Neural crest cell (in vitro differentiated cells): ENCODE measurements around the gene HS6ST2. TPM values are rescaled to one million over a fixed set of nuclear protein-coding genes. Genes with fewer than 3 reads are reported as not detected.
"Not testable (repeated sequence)": the region's sequence is repeated elsewhere in the genome, so short reads cannot be mapped to it uniquely, and the experiment has no call there.

Experiments
- DNase-seq: peaks from one replicate; pipeline ENCODE4 v3.0.0; 2021; ENCODE audit warnings: low read depth, mixed read lengths, low spot score
- H3K27ac Mint-ChIP-seq: one replicate; pipeline ENCODE4 v1.8.0; 2021; ENCODE audit warnings: mild to moderate bottlenecking, mixed read lengths; ENCODE audit not compliant: unreplicated experiment
- H3K27me3 Mint-ChIP-seq: 2 replicates; pipeline ENCODE4 v1.8.0; 2021; ENCODE audit warnings: low read depth, mild to moderate bottlenecking, mixed read lengths
- H3K36me3 Mint-ChIP-seq: 2 replicates; pipeline ENCODE4 v1.8.0; 2021; ENCODE audit warnings: low read depth, mild to moderate bottlenecking, mixed read lengths
- H3K4me1 Mint-ChIP-seq: 2 replicates; pipeline ENCODE4 v1.8.0; 2021; ENCODE audit warnings: mixed read lengths
- H3K4me3 Mint-ChIP-seq: one replicate; pipeline ENCODE4 v1.8.0; 2021; ENCODE audit warnings: mild to moderate bottlenecking, mixed read lengths
- H3K9me3 Mint-ChIP-seq: 2 replicates; pipeline ENCODE4 v1.8.0; 2021; ENCODE audit warnings: mixed read lengths
- total RNA-seq: library from RNA; stranded (reverse); gene quantifications from 2 replicates; pipeline ENCODE4 v1.2.1, GENCODE V29; 2021
- TF ChIP-seq, protein P1 (sequence below): fragments of 200-600 bp; sonication (generic); conservative IDR thresholded peaks from 2 replicates; pipeline ENCODE4 v1.5.0; 2021; ENCODE audit warnings: antibody characterized with exemption, mild to moderate bottlenecking

Gene HS6ST2
- total RNA-seq, 1 donor from 2014 or later: 13.9 TPM

GRCh38 chrX:132900633-132901293, 57.7 kb downstream of the HS6ST2 start:
- Mint-ChIP-seq H3K36me3 (peaks cover 3% of the 10 kb centered on the region), H3K4me3 (no peak overlapping the region), H3K27ac (no peak overlapping the region), H3K9me3 (peaks cover 2% of the 10 kb centered on the region), H3K4me1 (no peaks in the 10 kb centered on the region), H3K27me3 (no peaks in the 10 kb centered on the region)
- DNase-seq: no peak
- TF ChIP-seq, protein P1, sequence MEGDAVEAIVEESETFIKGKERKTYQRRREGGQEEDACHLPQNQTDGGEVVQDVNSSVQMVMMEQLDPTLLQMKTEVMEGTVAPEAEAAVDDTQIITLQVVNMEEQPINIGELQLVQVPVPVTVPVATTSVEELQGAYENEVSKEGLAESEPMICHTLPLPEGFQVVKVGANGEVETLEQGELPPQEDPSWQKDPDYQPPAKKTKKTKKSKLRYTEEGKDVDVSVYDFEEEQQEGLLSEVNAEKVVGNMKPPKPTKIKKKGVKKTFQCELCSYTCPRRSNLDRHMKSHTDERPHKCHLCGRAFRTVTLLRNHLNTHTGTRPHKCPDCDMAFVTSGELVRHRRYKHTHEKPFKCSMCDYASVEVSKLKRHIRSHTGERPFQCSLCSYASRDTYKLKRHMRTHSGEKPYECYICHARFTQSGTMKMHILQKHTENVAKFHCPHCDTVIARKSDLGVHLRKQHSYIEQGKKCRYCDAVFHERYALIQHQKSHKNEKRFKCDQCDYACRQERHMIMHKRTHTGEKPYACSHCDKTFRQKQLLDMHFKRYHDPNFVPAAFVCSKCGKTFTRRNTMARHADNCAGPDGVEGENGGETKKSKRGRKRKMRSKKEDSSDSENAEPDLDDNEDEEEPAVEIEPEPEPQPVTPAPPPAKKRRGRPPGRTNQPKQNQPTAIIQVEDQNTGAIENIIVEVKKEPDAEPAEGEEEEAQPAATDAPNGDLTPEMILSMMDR: no peak

DNA sequence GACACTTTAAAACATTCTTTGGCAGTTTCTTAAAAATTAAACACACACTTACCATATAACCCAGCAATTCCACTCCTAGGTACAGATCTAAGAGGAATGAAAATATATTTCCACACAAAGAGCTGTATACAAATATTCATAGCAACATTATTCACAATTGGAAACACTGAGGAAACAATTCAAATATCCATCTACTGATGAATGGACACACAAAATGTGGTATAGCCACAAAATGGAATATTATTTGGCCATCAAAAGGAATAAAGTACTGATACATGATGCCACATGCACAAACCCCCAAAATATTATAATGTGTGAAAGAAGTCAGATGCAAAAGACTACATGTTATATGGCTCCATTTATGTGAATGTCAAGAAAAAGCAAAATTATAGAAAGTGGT, 70.9 kb downstream of the HS6ST2 start:
- no peak for DNase-seq
- no peak overlapping the region for H3K27ac Mint-ChIP-seq
- peaks cover 22% of the 10 kb centered on the region for H3K9me3 Mint-ChIP-seq
- TF ChIP-seq, protein P1: no peak
- H3K4me1 Mint-ChIP-seq: no peaks in the 10 kb centered on the region
- peaks cover 17% of the 10 kb centered on the region for H3K36me3 Mint-ChIP-seq
- H3K4me3 Mint-ChIP-seq: no peak overlapping the region
- no peaks in the 10 kb centered on the region for H3K27me3 Mint-ChIP-seq

DNA sequence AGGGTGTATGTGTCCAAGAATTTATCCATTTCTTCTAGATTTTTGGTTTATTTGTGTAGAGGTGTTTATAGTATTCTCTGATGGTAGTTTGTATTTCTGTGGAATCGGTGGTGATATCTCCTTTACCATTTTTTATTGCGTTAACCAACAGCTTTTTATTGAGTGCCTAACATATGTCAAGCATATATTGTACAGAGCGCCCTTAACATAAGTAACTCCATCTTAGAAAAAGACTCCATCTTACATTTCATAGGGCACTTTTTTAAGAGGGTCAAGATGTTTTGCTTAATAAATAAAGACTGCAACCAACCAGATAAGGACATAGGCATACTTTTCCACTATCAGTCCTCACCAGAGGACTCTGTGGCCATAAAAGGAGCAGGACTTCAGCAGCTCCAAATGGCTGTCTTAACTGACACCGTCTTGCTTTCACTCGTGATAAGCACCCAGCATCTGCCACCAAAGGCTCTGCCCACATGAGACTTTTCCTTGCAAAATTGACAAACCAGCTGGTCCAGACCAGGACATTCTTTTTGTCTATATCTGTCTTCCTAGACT, 75.0 kb downstream of the HS6ST2 start:
- no peak overlapping the region for H3K4me3 Mint-ChIP-seq
- no peak overlapping the region for H3K27ac Mint-ChIP-seq
- H3K36me3 Mint-ChIP-seq: peaks cover 9% of the 10 kb centered on the region
- no peaks in the 10 kb centered on the region for H3K4me1 Mint-ChIP-seq
- DNase-seq: no peak
- TF ChIP-seq, protein P1: no peak
- H3K9me3 Mint-ChIP-seq: peaks cover 9% of the 10 kb centered on the region
- no peaks in the 10 kb centered on the region for H3K27me3 Mint-ChIP-seq

- not testable (repeated sequence) for H3K4me3 Mint-ChIP-seq, DNase-seq, H3K9me3 Mint-ChIP-seq, H3K27me3 Mint-ChIP-seq, H3K27ac Mint-ChIP-seq, H3K36me3 Mint-ChIP-seq
- H3K4me1 Mint-ChIP-seq: peaks cover 21% of the 10 kb centered on the region
Observed at GRCh38 chrX:132880753-132881152, 77.7 kb downstream of the HS6ST2 start.

DNA sequence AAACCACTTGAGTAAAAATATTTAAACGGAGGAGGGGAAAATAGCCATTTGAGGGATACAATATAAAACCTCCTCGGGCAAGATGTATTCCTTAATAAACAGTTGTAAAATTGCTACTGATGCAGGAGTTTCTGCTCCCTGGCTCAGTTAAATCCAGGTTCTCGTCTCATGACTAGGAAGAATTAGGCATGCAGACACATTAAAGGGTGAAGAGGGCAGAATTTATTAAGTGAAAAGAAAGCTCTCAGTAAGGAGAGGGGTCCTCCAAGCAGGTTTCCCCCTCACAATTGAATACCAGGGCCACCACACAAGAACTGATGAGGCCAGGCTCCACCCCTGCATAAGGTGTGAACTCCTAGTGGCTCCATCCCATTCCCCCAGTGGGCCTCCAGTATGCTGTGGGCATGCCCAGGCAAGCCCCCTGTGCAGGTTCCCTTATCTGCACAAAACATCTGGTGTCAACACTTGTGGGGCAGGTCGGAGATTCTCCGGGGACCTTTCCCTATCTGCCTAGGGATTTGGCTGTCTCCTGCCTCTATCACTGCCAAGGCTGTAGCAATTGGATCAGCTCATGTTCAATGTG, 80.4 kb downstream of the HS6ST2 start:
- TF ChIP-seq, protein P1: no peak
- Mint-ChIP-seq H3K27ac (no peak overlapping the region), H3K9me3 (no peaks in the 10 kb centered on the region), H3K4me1 (peaks cover 33% of the 10 kb centered on the region), H3K36me3 (no peaks in the 10 kb centered on the region), H3K27me3 (no peaks in the 10 kb centered on the region), H3K4me3 (no peak overlapping the region)
- DNase-seq: no peak
